A673 (cell line): ENCODE results near the gene PRR33. TPM values are rescaled to one million over a fixed set of nuclear protein-coding genes. Genes with fewer than 3 reads are reported as not detected.

ENCODE experiments used
- BruUV-seq: library from RNA; stranded (reverse); fragments of 400-500 nt; replicated peaks from 2 replicates; lab custom pipeline; 2021; lab: Mats Ljungman, UMichigan
- CTCF ChIA-PET: fragments of 300-600 bp; sonication (Branson Sonifier 250); formaldehyde crosslinking; loops from one replicate; lab custom pipeline; 2022; ENCODE audit warnings: antibody characterized with exemption; lab: Charles Lee
- POLR2A ChIA-PET: fragments of 300-600 bp; sonication (Branson Sonifier 250); formaldehyde crosslinking; loops from one replicate; lab custom pipeline; 2022; ENCODE audit warnings: antibody characterized with exemption; ENCODE audit not compliant: low non-redundant PET; lab: Charles Lee
- DNase-seq: peaks from one replicate; pipeline ENCODE4 v3.0.0-alpha.2; 2015; ENCODE audit warnings: low spot score
- H3K27ac ChIP-seq: fragments of 200-600 bp; sonication (generic); 2 replicates; pipeline ENCODE4 v1.5.1; 2016; ENCODE audit warnings: mixed run types, low read depth, mild to moderate bottlenecking, mixed read lengths, antibody characterized with exemption, low read length; ENCODE audit not compliant: poor library complexity, severe bottlenecking
- H3K27me3 ChIP-seq: fragments of 200-600 bp; sonication (generic); replicated peaks from 2 replicates; pipeline ENCODE4 v1.6.1; 2017; ENCODE audit warnings: mixed run types, low read depth, mild to moderate bottlenecking, mixed read lengths, antibody characterized with exemption, low read length; ENCODE audit not compliant: insufficient read depth, poor library complexity
- H3K36me3 ChIP-seq: fragments of 200-600 bp; sonication (generic); 2 replicates; pipeline ENCODE4 v1.6.1; 2016; ENCODE audit warnings: mixed run types, mild to moderate bottlenecking, mixed read lengths, antibody characterized with exemption, low read length; ENCODE audit not compliant: insufficient read depth, poor library complexity, severe bottlenecking
- H3K4me1 ChIP-seq: fragments of 200-600 bp; sonication (generic); 2 replicates; pipeline ENCODE4 v1.6.1; 2017; ENCODE audit warnings: mixed run types, mild to moderate bottlenecking, mixed read lengths, antibody characterized with exemption, low read length; ENCODE audit not compliant: insufficient read depth, poor library complexity, severe bottlenecking
- H3K4me3 ChIP-seq: fragments of 200-600 bp; sonication (generic); 2 replicates; pipeline ENCODE4 v1.5.1; 2016; ENCODE audit warnings: low read depth, mixed run types, mild to moderate bottlenecking, mixed read lengths, low read length; ENCODE audit not compliant: poor library complexity, severe bottlenecking
- H3K9me3 ChIP-seq: fragments of 200-600 bp; sonication (generic); 2 replicates; pipeline ENCODE4 v1.6.1; 2016; ENCODE audit warnings: mixed run types, low read depth, mild to moderate bottlenecking, mixed read lengths, antibody characterized with exemption, low read length; ENCODE audit not compliant: poor library complexity, severe bottlenecking
- EZH2 ChIP-seq: fragments of 200-600 bp; sonication (generic); IDR thresholded peaks from 2 replicates; pipeline ENCODE4 v1.6.1; 2017; ENCODE audit warnings: borderline replicate concordance, low read depth, mild to moderate bottlenecking, mixed read lengths, antibody characterized with exemption, low read length; ENCODE audit not compliant: poor library complexity, severe bottlenecking
- intact Hi-C: fragments of 100-400 bp; cut with micrococcal nuclease; formaldehyde crosslinking; loops from one replicate; pipeline ENCODE4 v1.10.0; 2022; ENCODE audit not compliant: unreplicated experiment
- total RNA-seq: library from RNA; stranded (reverse); gene quantifications from 2 replicates; pipeline ENCODE4 v1.2.3, GENCODE V29; 2021
- TF ChIP-seq, protein P1 (sequence below): fragments of 300-800, 200-600 bp; sonication (generic); conservative IDR thresholded peaks from 2 replicates; pipeline ENCODE4 v1.5.1; 2017; ENCODE audit warnings: low read depth, mild to moderate bottlenecking, antibody characterized with exemption, low read length, moderate library complexity, mixed read lengths

The PRR33 gene
- total RNA-seq, 1 experiment from 2014 or later, result not detected

DNA sequence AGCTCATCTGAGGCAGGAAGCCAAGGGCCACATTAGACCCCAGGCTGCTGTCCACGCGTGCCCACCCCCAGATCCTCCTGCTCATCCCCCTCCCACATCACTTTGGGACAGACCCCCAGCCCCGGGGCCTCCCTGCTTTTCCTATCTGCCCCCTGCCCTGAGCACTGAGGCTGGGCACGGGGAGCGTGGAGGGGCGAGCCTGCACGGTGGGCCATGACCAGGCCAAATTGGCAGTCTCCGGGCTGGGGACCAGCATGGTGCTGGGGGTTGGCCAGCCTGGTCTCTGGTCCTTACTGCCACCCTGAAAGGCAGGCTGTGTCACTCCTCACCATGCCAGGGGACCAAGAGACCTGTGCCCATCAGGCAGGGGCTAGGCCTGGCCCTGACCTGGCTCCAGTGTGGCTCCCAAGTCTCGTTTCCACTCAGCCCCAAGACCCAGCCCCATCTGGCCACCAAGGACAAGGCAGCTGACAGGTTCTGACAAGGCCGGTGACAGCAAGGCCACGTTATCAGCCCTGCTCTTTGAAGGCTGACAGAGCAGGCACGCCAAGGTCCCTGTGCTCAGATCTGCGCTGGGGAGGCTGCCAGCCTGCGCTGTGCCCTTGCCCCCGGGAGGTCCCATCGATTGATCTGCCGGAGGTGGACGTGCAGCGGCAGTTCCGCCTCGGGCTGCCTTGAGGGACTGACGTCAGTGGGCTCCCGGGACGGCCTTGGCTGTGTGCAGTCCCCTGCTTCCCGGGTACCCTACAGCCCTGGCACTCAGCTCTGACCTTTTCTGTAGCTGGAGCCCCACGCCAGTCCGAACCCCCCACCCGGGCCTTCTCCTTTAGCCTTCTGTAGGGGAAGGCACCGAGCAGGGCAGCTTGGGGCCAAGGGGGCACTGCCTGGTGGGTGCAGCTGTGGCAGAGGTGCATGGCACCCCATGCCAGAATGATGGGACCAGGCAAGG is 49.3 kb downstream of the PRR33 start:
- Histone ChIP-seq H3K27me3 (peaks cover 9% of the 10 kb centered on the region), H3K9me3 (no peaks in the 10 kb centered on the region), H3K27ac (no peak overlapping the region), H3K36me3 (no peaks in the 10 kb centered on the region), H3K4me3 (no peak overlapping the region), H3K4me1 (no peaks in the 10 kb centered on the region)
- ChIA-PET POLR2A (no interaction called here), CTCF (no interaction called here)
- DNase-seq, result no peak
- TF ChIP-seq, protein P1, sequence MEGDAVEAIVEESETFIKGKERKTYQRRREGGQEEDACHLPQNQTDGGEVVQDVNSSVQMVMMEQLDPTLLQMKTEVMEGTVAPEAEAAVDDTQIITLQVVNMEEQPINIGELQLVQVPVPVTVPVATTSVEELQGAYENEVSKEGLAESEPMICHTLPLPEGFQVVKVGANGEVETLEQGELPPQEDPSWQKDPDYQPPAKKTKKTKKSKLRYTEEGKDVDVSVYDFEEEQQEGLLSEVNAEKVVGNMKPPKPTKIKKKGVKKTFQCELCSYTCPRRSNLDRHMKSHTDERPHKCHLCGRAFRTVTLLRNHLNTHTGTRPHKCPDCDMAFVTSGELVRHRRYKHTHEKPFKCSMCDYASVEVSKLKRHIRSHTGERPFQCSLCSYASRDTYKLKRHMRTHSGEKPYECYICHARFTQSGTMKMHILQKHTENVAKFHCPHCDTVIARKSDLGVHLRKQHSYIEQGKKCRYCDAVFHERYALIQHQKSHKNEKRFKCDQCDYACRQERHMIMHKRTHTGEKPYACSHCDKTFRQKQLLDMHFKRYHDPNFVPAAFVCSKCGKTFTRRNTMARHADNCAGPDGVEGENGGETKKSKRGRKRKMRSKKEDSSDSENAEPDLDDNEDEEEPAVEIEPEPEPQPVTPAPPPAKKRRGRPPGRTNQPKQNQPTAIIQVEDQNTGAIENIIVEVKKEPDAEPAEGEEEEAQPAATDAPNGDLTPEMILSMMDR, result no peak
- no peak for TF ChIP-seq EZH2
- intact Hi-C loops, result no loop called here
- BruUV-seq, result no TSS peak

DNA sequence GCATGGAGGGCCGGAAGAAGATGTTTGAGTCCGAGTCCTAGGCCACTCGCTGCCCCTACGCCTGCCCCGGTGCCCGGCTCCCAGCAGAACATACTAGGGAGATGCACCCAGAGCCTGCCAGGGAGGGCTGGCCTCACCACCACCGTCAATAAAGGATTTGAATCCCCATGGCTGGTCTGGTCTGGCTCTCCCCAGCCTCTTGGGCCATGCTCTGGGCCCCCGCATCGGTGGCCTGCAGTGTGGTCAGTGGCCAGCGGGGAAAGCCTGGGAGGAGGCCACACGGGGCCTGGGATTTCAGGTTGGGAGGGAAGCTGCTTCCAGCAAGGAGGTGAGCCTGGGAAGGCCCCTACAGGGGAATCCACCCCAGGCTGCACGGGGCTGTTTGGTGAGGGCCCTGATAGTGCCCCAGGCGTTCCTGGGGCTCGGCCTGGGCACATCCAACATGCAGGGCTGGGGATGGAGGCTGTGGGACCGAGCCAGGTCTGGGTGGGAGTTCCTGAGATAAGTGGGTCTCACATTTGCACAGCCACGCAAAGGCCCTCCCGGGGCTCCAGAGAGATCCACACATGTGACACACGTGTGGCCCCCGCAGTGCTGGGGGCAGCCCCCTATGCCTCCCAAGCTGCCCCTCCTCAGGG is 50.1 kb downstream of the PRR33 start:
- H3K4me1 ChIP-seq, result no peaks in the 10 kb centered on the region
- no peak for TF ChIP-seq EZH2
- TF ChIP-seq, protein P1, result no peak
- ChIA-PET POLR2A (no interaction called here), CTCF (interaction anchor here (0.6 kb wide), 1 partner anchor 40 kb away, joined by 3 read pairs; no protein-coding TSS in a partner anchor)
- intact Hi-C loops, result no loop called here
- peaks cover 9% of the 10 kb centered on the region for H3K27me3 ChIP-seq
- no peak overlapping the region for H3K27ac ChIP-seq
- DNase-seq, result no peak
- no TSS peak for BruUV-seq
- H3K4me3 ChIP-seq, result no peak overlapping the region
- no peaks in the 10 kb centered on the region for H3K9me3 ChIP-seq
- no peaks in the 10 kb centered on the region for H3K36me3 ChIP-seq

DNA sequence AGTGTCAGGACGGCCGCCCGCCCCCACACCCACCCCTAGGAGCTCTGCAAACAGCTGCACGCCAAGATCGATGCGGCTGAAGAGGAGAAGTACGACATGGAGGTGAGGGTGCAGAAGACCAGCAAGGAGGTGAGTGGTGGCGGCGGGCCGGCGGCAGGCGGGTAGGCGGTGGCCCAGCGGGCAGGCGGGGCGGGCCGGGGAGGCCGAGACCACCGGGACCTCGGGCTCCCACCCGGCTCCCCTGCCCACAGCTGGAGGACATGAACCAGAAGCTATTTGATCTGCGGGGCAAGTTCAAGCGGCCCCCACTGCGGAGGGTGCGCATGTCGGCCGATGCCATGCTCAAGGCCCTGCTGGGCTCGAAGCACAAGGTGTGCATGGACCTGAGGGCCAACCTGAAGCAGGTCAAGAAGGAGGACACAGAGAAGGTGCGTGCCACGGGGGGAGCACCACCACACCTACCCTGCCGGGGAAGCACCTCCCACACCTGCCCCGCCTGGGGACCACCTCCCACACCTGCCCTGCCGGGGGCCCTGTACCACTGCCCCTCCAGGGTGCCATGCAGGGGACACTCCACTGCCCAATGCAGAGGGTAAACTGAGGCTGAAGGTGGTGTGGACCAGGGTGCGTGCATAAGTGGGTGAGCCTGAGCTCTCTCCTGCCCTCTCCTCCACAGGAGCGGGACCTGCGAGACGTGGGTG is 50.8 kb downstream of the PRR33 start:
- no peak overlapping the region for H3K4me3 ChIP-seq

More for the DNA sequence above, 50.8 kb downstream of the PRR33 start:
- Histone ChIP-seq H3K36me3 (no peaks in the 10 kb centered on the region), H3K27me3 (peaks cover 9% of the 10 kb centered on the region), H3K9me3 (no peaks in the 10 kb centered on the region), H3K4me1 (no peaks in the 10 kb centered on the region), H3K27ac (no peak overlapping the region)
- ChIA-PET POLR2A (no interaction called here), CTCF (interaction anchor here (0.6 to 1.3 kb wide), 2 partner anchors 41 to 311 kb away, joined by 3 to 16 read pairs; no protein-coding TSS in a partner anchor)
- intact Hi-C loops, result no loop called here
- no peak for TF ChIP-seq EZH2
- TF ChIP-seq, protein P1, result no peak
- BruUV-seq, result no TSS peak
- DNase-seq, result no peak
